Liver (tissue), 3 donors: ENCODE measurements around the gene RUFY1.

Source experiments
- EGR1 ChIP-seq, 2 donors: IDR thresholded peaks; 2 replicates each; pipeline ENCODE4 v1.6.1; 2016 to 2018; ENCODE audit warnings: antibody characterized with exemption in 2 of 2, low read depth in 2 of 2
- SP1 ChIP-seq: IDR thresholded peaks from 2 replicates; pipeline ENCODE4 v1.6.1; 2018; ENCODE audit warnings: antibody characterized with exemption, mild to moderate bottlenecking
- YY1 ChIP-seq: IDR thresholded peaks from 2 replicates; pipeline ENCODE4 v1.6.1; 2016; ENCODE audit warnings: antibody characterized with exemption, mild to moderate bottlenecking
- TF ChIP-seq, protein P1 (sequence below): fragments of 150-350 bp; IDR thresholded peaks from 2 replicates; pipeline ENCODE4 v1.5.1; 2017; ENCODE audit warnings: improper control_type of control experiment, low read depth, low read length; ENCODE audit not compliant: missing input control
- TF ChIP-seq, protein P2 (sequence below): IDR thresholded peaks from 2 replicates; pipeline ENCODE4 v1.6.1; 2016; ENCODE audit warnings: antibody characterized with exemption, mild to moderate bottlenecking
- donor health status: healthy.
- donor health status: healthy.

DNA sequence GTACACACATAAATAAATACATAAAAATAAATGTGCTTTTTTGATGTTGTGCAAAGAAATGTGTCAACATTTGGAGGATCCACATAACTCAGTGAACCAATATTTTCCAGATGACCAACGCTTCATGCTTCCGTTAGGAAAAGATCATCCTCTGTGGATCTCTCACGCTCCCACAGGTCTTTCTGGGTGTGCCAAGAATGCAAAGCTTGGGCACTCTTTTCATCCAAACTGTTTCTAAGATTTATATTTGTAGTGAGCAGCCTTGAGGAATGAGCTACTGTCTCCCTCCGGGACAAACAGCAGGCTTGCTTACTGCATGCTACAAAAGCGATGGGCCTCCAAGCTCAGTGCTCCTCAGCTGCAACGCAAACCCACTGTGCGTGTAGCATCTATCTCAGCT, 46.2 kb upstream of the RUFY1 start:
- TF ChIP-seq, protein P1, sequence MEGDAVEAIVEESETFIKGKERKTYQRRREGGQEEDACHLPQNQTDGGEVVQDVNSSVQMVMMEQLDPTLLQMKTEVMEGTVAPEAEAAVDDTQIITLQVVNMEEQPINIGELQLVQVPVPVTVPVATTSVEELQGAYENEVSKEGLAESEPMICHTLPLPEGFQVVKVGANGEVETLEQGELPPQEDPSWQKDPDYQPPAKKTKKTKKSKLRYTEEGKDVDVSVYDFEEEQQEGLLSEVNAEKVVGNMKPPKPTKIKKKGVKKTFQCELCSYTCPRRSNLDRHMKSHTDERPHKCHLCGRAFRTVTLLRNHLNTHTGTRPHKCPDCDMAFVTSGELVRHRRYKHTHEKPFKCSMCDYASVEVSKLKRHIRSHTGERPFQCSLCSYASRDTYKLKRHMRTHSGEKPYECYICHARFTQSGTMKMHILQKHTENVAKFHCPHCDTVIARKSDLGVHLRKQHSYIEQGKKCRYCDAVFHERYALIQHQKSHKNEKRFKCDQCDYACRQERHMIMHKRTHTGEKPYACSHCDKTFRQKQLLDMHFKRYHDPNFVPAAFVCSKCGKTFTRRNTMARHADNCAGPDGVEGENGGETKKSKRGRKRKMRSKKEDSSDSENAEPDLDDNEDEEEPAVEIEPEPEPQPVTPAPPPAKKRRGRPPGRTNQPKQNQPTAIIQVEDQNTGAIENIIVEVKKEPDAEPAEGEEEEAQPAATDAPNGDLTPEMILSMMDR: no peak
- TF ChIP-seq SP1: no peak
- TF ChIP-seq YY1: no peak
- TF ChIP-seq EGR1 (IDR thresholded peaks at IDR 0.05; ENCODE audit: low read depth in 2 of 2): no peak
- TF ChIP-seq, protein P2, sequence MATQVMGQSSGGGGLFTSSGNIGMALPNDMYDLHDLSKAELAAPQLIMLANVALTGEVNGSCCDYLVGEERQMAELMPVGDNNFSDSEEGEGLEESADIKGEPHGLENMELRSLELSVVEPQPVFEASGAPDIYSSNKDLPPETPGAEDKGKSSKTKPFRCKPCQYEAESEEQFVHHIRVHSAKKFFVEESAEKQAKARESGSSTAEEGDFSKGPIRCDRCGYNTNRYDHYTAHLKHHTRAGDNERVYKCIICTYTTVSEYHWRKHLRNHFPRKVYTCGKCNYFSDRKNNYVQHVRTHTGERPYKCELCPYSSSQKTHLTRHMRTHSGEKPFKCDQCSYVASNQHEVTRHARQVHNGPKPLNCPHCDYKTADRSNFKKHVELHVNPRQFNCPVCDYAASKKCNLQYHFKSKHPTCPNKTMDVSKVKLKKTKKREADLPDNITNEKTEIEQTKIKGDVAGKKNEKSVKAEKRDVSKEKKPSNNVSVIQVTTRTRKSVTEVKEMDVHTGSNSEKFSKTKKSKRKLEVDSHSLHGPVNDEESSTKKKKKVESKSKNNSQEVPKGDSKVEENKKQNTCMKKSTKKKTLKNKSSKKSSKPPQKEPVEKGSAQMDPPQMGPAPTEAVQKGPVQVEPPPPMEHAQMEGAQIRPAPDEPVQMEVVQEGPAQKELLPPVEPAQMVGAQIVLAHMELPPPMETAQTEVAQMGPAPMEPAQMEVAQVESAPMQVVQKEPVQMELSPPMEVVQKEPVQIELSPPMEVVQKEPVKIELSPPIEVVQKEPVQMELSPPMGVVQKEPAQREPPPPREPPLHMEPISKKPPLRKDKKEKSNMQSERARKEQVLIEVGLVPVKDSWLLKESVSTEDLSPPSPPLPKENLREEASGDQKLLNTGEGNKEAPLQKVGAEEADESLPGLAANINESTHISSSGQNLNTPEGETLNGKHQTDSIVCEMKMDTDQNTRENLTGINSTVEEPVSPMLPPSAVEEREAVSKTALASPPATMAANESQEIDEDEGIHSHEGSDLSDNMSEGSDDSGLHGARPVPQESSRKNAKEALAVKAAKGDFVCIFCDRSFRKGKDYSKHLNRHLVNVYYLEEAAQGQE: no peak
